ENCODE results near the gene OLFML3.
A peak's percentile ranks its signal among the peaks of the same experiment; 100 is the strongest.
"Not testable (repeated sequence)": the region's sequence is repeated elsewhere in the genome, so short reads cannot be mapped to it uniquely, and the experiment has no call there.

The OLFML3 gene

GRCh38 chr1:113978863-113979702, at the start of gene OLFML3:
OLFML3 (plus strand) TSS chr1:113979474; CDS start chr1:113979517, 43 bp downstream.
- DNase-seq (ENCODE audit: low read depth): peak; percentile 14

DNA sequence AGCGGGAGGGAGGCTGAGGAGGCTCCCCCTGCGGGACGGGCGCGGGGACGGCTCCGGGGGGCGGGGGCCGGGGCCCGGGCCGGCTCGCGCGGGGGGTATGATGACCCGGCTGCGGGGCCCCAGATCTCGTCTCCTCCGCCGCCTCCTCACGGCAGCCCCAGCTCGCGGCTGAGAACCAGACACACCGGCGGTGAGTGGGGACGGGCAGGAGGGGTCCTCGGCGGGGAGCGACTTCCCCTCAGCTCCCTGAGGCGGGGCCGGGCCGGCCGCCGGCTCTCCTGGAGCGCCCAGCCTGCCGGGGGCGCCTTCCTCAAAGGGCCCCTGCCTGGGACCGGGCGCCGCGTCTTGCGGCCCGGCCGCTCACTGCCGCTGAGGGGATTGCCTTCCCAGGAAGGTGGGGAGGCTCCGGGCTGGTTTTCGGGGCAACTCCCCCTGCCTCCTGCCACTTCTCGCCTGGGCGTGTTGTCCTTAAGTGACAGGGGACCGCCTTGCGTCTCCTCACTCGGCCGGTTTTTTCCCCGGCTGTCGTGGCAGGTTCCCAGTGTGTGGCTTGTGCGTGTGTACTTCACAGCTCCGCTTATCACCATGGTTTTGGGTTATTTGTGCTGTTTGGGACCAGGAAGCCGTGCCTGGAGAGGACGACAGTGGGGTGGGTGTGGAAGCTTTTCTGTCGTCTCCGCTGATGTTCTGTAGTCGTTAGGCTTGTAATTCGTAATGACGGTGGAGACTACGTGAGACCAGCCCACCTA, 49.4 kb upstream of the OLFML3 start:
- DNase-seq (ENCODE audit: low read depth): peak; percentile 27

DNA sequence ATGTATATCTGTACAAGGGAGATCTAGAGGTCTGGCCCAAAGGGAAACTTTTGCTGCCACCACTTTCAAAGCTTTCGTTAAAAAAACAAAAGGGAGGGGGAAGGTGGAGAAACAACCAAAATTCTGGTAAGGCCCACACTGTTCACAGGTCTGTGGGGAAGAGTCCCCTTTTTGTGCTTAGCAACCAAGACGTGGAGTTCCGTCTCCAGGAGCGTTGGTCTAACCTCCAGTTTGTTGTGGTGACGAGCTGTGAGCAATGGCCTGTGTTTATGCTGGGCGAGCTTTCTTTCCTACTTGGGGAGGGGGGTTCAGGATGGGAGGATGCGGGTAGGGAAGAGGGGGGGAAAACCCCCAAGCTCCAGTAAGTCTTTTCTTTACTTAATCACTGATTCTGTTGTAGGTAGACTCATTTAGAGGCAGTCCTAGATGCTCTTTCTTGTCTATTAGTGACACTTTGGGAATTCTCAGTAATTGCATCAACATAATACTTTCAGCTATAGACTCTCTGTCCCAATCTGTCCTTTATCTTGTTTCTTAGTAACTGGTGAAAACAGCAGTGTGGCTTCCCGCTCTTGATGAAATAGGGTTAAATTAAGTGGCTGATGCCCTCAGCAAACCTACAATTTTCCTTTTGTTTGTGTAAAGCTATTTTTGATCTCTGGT, 48.6 kb upstream of the OLFML3 start:
- DNase-seq (ENCODE audit: low read depth): peak; percentile 51

DNA sequence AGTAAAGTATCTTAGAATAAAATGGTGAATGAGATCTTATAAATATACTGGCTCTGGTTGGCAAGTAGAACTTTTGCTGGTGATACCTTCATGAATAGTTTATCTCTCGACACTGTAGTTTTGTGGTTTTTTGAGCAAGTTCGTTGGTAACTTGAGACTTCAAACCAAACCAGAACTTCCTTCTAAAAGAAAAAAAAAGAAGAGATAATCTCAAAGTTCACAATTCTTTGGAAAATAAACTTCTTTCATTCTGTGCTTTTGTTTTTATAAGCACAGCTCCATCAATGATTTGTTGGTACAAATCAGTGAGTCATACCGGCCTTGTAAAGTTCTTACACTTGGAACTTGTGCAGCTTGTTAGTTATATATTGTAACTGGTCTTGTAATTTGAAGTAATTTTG, 47.8 kb upstream of the OLFML3 start:
- DNase-seq (ENCODE audit: low read depth): no peak

DNA sequence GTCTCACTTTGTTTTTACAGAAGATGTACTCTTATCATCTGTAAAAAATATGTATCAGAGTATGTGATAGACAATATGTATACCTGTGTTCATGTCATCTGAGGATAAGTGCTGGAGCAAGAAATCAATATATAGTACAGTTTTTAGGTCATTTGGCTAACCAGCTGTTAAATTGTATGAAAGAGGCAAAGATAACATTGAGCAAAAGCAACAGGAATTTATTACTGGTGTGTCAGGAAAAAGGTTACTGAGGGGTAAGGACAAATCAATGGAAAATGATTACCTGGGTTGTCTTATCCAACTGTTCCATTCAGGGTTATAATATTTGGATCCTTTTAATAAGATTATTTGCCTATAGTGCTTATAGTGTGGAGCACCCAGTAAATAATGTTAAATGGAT, 45.3 kb upstream of the OLFML3 start:
- no peak for DNase-seq (ENCODE audit: low read depth)

GRCh38 chr1:113934511-113935055, 44.7 kb upstream of the OLFML3 start:
- no peak for DNase-seq (ENCODE audit: low read depth)

DNA sequence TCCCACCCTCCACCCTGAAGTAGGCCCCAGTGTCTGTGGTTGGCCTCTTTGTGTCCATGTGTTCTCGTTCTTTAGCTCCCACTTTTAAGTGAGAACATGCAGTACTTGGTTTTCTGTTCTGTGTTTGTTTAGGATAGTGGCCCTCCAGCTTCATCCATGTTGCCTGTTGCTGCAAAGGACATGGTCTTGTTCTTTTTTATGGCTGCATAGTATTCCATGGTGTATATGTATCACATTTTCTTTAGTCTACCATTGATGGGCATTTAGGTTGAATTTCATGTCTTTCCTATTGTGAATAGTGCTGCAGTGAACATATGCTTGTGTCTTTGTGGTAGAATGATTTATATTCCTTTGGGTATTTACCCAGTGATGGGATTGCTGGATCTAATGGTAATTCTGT, 44.1 kb upstream of the OLFML3 start:
- DNase-seq (ENCODE audit: low read depth): no peak

GRCh38 chr1:113935970-113936369, 43.3 kb upstream of the OLFML3 start:
- DNase-seq (ENCODE audit: low read depth): no peak

DNA sequence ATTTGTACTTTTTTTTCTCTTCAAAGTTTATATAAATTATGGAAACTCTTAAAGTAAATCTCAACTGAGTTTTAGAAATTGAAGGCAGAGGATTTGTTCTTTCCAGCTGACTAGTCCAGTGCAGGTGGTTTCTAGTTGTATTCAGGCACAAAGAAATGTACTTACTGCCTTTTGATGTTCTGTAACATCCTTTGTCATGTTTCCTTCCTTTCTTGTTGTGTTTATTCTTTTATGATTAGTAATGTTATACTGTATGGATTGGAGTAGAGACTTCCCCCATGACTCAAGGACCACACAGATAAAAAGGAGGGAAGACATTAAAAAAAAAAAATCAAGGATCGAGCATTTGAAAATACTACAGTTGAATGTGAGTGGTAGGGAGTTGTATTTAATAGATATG, 42.1 kb upstream of the OLFML3 start:
- no peak for DNase-seq (ENCODE audit: low read depth)

DNA sequence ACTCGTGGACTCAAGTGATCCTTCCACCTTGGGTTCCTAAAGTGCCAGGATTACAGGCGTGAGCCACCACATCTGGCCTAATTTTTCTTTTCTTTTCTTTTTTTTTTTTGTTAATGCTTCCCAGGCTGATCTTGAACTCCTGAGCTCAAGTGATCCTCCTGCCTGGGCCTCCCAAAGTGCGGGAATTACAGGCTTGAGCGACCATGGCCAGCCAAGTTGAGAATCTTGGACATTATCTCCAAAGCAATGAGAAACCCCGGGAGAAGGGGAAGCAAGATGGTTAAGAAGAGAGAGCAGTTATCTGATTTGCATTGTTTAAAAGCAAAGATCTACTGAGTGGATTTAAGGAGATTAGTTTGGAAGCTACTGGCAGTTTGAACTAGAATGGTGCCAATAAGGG, 41.1 kb upstream of the OLFML3 start:
- no peak for DNase-seq (ENCODE audit: low read depth)

DNA sequence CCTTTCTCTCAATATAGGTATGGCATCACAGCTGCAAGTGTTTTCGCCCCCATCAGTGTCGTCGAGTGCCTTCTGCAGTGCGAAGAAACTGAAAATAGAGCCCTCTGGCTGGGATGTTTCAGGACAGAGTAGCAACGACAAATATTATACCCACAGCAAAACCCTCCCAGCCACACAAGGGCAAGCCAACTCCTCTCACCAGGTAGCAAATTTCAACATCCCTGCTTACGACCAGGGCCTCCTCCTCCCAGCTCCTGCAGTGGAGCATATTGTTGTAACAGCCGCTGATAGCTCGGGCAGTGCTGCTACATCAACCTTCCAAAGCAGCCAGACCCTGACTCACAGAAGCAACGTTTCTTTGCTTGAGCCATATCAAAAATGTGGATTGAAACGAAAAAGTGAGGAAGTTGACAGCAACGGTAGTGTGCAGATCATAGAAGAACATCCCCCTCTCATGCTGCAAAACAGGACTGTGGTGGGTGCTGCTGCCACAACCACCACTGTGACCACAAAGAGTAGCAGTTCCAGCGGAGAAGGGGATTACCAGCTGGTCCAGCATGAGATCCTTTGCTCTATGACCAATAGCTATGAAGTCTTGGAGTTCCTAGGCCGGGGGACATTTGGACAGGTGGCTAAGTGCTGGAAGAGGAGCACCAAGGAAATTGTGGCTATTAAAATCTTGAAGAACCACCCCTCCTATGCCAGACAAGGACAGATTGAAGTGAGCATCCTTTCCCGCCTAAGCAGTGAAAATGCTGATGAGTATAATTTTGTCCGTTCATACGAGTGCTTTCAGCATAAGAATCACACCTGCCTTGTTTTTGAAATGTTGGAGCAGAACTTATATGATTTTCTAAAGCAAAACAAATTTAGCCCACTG, 38.7 kb upstream of the OLFML3 start:
- no peak for DNase-seq (ENCODE audit: low read depth)

GRCh38 chr1:113941245-113941559, 38.1 kb upstream of the OLFML3 start:
- DNase-seq (ENCODE audit: low read depth): no peak

DNA sequence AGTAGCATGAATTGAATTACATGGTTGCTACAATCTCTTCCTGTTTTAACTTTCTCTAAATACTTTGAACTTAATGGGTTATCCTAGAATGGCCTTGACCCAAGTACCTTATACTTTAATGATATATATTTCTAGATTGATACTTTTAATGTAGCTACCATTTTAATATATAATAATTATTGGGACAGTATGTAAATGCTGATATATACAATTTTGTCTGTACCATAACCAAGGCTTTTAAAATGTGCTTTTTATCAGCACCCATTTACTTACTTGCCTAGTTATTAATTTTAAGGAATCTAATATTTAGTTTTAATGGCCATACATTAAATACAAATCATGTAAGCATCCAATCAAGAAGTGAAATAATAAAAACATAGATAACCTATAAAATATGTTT, 36.7 kb upstream of the OLFML3 start:
- DNase-seq (ENCODE audit: low read depth): no peak

GRCh38 chr1:113943028-113943811, 36.1 kb upstream of the OLFML3 start:
- no peak for DNase-seq (ENCODE audit: low read depth)

DNA sequence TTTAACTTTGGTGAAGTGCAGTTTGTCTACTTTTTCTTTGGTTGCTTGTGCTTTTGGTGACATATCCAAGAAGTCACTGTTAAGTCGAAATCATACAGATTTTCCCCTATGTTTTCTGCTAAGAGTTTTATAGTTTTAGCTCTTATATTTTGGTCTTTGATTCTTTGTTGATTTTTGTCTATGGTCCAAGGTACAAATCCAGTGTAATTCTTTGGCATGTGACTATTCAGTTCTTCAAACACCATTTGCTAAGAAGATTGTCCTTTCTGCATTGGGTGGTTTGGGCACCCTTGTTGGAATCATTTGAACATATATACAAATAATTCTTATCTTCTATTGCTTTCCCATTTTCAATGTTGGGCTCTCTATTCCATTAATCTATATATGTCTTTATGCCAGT, 33.9 kb upstream of the OLFML3 start:
- no peak for DNase-seq (ENCODE audit: low read depth)

- no peak for DNase-seq (ENCODE audit: low read depth)
These were observed 33.2 kb upstream of the OLFML3 start for GRCh38 chr1:113946112-113946511.

DNA sequence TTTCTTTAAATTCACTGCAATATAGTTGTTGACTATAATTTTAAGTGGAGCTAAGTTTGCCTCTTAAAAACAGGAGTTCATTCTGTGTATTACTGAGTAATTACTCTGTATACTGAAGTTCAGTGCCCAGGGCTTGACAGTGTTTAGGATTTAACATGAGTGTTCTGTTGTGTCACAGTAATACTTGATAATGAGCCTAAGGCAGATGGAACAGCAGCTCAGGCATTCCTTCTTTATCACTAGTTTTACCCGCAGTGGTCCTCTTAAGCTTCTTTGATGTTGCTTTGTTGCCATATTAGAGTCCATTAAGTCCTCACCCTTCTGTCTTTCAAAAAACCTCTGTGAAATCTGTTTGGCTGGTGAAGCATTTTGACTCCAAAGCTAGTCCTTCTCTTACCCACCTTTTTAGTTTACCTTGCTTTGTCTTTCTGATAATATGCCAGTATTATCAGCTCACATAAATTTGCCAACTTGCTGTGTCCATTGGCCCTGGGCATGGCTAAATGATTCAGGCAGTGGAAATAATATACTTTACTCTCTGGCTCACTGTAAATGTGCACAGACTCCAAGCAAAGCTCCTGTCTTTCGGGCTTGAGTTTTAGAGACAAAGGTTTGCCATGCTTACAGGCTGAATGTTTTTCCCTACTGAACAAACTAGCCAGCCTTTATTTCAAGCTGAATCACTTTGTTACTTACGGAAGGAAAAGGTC, 32.4 kb upstream of the OLFML3 start:
- no peak for DNase-seq (ENCODE audit: low read depth)

- no peak for DNase-seq (ENCODE audit: low read depth)
These were observed 31.7 kb upstream of the OLFML3 start for GRCh38 chr1:113947388-113948107.

DNA sequence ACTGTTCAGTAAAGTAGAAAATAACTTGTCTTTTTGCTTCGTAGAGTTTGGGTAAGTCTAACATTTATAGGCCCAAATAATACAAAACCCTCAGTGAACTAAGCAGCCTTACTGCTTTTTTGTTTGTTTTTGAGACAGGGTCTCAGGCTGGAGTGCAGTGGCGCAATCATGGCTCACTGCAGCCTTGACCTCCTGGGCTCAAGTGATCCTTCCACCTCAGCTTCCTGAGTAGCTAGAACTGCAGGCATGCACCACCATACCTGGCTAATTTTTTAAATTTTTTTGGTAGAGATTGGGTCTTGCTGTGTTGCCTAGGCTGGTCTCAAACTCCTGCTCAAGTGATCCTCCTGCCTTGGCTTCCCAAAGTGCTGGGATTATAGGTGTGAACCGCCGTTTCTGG, 31.1 kb upstream of the OLFML3 start:
- not testable (repeated sequence) for DNase-seq (ENCODE audit: low read depth)

DNA sequence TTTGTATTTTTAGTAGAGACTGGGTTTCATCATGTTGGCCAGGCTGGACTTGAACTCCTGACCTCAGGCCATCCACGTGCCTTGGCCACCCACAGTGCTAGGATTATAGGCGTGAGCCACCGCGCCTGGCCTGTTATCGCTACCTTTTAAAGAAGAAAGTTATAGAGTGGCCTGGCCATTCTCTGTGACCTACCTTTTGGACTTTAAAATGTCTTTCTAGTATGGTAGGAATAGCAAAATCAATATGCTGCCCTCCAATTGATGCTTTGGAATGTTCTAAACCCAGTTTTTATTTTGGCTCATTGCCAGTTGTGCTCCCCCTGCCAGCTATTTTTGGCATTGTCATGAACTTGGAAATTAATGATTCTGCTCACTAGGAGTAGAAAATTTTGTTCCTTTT, 30.3 kb upstream of the OLFML3 start:
- DNase-seq (ENCODE audit: low read depth): no peak
